Activated naive CD4-positive, alpha-beta T cell treated with anti-CD3 and anti-CD28 coated beads, Interleukin-2, amount 50 U/mL, for 72 hours (primary cell): ENCODE measurements around the gene AVPR1B. TPM values are rescaled to one million over a fixed set of nuclear protein-coding genes. Genes with fewer than 3 reads are reported as not detected.
"Not testable (repeated sequence)": the region's sequence is repeated elsewhere in the genome, so short reads cannot be mapped to it uniquely, and the experiment has no call there.

Experiments used
- ATAC-seq, 2 donors: fragments of 150-1000 bp; cut with Tn5 transposase; 2 replicates each; pipeline ENCODE4 v1.10.0; 2021; ENCODE audit warnings: mild to moderate bottlenecking in 2 of 2, moderate library complexity in 2 of 2
- DNase-seq, 2 donors: peaks; one replicate each; pipeline ENCODE4 v3.0.0; 2021 to 2022; ENCODE audit warnings: low spot score in 2 of 2
- H3K27ac Mint-ChIP-seq, 2 donors: one replicate each; pipeline ENCODE4 v1.8.0; 2022; ENCODE audit warnings: mild to moderate bottlenecking in 2 of 2, mixed read lengths in 2 of 2
- H3K36me3 Mint-ChIP-seq, 2 donors: one replicate each; pipeline ENCODE4 v1.8.0; 2022; ENCODE audit warnings: mixed read lengths in 2 of 2
- H3K9me3 Mint-ChIP-seq, 2 donors: one replicate each; pipeline ENCODE4 v1.8.0; 2022; ENCODE audit warnings: mixed read lengths in 2 of 2
- total RNA-seq, 2 donors: library from RNA; stranded (reverse); gene quantifications; one replicate each; pipeline ENCODE4 v1.2.3, GENCODE V29; 2022

The AVPR1B gene
- total RNA-seq, 2 donors from 2014 or later = not detected

DNA sequence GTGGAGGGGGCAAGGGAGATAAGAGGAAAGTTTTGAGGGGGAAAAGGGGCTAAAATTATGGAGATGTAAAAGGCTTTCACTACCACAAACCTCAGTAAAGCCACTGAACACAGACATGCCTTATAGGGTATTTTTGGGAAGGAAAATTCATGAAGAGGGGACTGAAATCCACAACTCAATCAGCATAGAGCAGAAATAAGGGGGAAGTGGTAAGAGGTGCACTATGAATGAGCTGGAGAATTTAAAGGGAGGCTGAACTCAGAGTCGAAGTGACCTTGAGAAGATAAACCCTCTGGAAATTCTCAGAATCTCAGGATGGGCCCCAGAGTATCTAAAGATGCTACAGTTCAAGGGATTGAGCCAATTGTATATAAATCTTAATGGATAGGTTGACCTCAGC lies 48.9 kb downstream of the AVPR1B start:
- ATAC-seq = peak in 1 of 2 donors; percentile 28

GRCh38 chr1:206067486-206068227 lies 49.5 kb downstream of the AVPR1B start:
- Mint-ChIP-seq H3K9me3 (peaks cover 0 to 5% of the 10 kb centered on the region in 2 donors), H3K27ac (peak overlapping the region in 1 of 2 donors; percentile 56), H3K36me3 (peaks cover 5 to 6% of the 10 kb centered on the region in 2 donors)
- DNase-seq = no peak
- no peak for ATAC-seq

More for the DNA sequence above, 48.9 kb downstream of the AVPR1B start:
- Mint-ChIP-seq H3K36me3 (no peaks in the 10 kb centered on the region), H3K27ac (no peak overlapping the region), H3K9me3 (no peaks in the 10 kb centered on the region)
- DNase-seq = no peak

DNA sequence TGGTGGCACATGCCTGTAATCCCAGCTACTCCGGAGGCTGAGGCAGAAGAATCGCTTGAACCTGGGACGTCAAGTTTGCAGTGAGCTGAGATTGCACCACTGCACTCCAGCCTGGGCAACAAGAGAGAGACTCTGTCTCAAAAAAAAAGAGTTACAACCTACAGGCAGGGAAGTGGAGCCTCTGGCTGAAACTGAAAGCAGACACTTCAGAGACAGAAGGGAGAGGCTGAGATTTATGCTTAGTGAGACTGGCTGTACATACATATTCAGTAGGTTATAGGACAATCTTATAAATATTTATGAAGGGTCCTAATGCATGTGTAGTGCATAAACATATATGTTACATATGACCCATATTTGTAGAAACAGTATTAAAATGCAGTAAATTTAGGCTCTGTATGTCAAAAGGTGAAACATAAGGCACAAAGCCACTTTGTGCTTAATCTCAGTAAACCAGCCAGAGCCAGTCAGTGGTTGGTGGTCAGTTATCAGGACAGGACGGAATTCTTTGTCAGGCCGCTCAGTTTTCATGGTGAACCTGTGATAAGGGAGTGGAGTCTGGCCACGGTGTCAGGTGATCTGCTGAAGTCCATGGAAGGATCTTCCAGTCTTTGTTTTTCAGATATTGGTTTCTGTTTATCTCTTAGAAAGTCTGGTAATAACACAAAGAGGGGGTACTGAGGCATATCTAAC lies 50.6 kb downstream of the AVPR1B start:
- H3K36me3 Mint-ChIP-seq = peaks cover 5 to 6% of the 10 kb centered on the region in 2 donors
- ATAC-seq (peak; percentile 61 to 80), DNase-seq (no peak)
- H3K27ac Mint-ChIP-seq = no peak overlapping the region
- H3K9me3 Mint-ChIP-seq = peaks cover 0 to 6% of the 10 kb centered on the region in 2 donors

DNA sequence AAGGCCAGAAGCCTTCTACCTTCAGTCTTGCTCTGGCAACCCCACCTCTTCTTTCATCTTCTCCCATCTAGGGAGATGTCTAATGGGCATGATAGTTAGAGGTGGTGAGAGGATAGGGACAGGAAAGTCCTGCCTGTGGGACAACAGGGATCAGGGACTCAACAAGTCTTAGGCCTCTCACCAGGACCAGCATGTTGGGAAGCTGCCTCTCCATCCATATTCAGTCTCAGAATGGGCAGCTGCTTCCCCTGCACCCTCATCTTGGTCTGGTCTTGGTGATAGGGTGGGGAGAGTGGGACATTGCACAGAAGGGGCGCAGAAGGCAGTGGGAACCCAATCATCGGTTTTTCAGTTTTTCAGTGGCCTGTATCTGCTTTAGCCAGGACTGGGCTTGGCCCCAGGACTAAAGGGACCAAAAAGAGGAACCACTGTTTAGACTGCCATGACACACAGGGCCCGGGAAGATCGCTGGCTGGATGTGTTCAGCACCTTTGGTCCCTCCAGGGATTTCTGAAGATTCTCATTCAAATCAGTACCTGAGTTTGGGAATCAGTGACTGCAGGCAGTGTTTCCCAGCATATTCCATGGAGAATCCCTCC lies 51.5 kb downstream of the AVPR1B start:
- no peak for DNase-seq
- peaks cover 0 to 6% of the 10 kb centered on the region in 2 donors for H3K9me3 Mint-ChIP-seq
- peaks cover 5 to 6% of the 10 kb centered on the region in 2 donors for H3K36me3 Mint-ChIP-seq
- H3K27ac Mint-ChIP-seq = no peak overlapping the region
- no peak for ATAC-seq

DNA sequence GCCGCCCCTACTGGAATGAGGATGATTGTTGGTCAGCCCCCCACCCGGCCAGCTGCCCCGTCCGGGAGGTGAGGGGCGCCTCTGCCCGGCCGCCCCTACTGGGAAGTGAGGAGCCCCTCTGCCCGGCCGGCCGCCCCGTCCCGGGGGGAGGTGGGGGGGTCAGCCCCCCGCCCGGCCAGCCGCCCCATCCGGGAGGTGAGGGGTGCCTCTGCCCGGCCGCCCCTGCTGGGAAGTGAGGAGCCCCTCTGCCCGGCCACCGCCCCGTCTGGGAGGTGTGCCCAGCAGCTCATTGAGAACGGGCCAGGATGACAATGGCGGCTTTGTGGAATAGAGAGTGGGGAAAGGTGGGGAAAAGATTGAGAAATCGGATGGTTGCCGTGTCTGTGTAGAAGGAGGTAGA lies 52.7 kb downstream of the AVPR1B start:
- H3K36me3 Mint-ChIP-seq, ATAC-seq, DNase-seq, H3K9me3 Mint-ChIP-seq, H3K27ac Mint-ChIP-seq: not testable (repeated sequence)

GRCh38 chr1:206064001-206064400 lies 53.2 kb downstream of the AVPR1B start:
- H3K27ac Mint-ChIP-seq, DNase-seq, H3K9me3 Mint-ChIP-seq, H3K36me3 Mint-ChIP-seq, ATAC-seq: not testable (repeated sequence)

DNA sequence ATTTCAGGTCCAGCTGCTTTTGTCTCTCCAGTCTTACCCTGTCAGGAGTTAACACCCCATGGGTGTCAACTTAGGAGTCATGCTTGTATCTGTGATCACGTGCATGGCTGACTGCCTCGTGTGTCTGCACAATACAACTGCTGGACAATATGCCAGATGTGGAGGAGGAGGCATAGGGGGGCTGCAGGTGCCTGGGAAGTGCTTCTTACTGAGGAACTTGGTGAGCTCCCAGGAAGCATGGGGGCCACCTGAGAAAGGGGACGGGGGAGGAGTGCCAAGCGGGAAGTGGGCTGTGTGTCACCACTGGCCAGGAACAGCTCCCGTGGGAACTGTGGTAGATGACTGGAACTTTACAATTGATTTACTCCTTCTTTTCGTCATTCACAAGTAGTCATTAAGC lies 54.7 kb downstream of the AVPR1B start:
- peaks cover 5 to 6% of the 10 kb centered on the region in 2 donors for H3K36me3 Mint-ChIP-seq
- DNase-seq (no peak), ATAC-seq (no peak)
- H3K27ac Mint-ChIP-seq = no peak overlapping the region
- peaks cover 0 to 6% of the 10 kb centered on the region in 2 donors for H3K9me3 Mint-ChIP-seq

DNA sequence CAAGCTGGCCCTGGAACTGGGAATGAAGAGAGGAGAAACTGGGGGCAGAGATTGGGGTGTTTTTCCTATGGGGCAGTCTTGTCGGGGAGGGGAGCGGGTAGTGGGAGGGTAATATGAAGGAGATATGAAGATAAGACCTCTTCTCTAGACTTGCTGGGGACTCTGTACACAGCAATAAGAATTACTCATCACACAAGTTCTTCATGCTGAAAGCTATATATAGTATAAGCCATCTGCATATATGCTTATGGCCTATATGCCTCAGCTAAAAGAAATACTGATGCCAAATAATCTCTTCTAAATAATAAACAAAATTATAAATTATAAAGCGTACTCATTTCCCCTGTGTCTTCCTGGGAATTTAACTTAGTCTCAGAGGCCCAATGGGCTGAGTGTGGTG lies 56.3 kb downstream of the AVPR1B start:
- DNase-seq (no peak), ATAC-seq (no peak)
- H3K27ac Mint-ChIP-seq = no peak overlapping the region
- H3K9me3 Mint-ChIP-seq = peaks cover 0 to 6% of the 10 kb centered on the region in 2 donors
- H3K36me3 Mint-ChIP-seq = peaks cover 5 to 6% of the 10 kb centered on the region in 2 donors

Other genes starting within 250 kb of the AVPR1B start
- gene SLC26A9, start 173.9 kb downstream of the AVPR1B start, total RNA-seq = not detected
- gene RAB7B, start 114.0 kb downstream of the AVPR1B start, total RNA-seq = not detected
- gene CTSE, start 93.5 kb downstream of the AVPR1B start, total RNA-seq = not detected
- gene RHEX, start 64.2 kb downstream of the AVPR1B start, total RNA-seq = not detected
- gene FAM72A, start 85.5 kb upstream of the AVPR1B start, total RNA-seq = 10 to 100 TPM; 34.0 to 51.2 TPM
- 10 to 100 TPM; 54.0 to 91.2 TPM for gene SRGAP2, start 86.2 kb upstream of the AVPR1B start, total RNA-seq